ENCODE measurements around the gene POLD3.

The POLD3 gene

GRCh38 chr11:74648894-74649293 is 56.5 kb downstream of the POLD3 start:
- ATAC-seq: no peak

GRCh38 chr11:74650498-74650897 is 58.1 kb downstream of the POLD3 start:
- ATAC-seq: no peak
- TF ChIP-seq TOX (CRISPR knock-in tag; IDR thresholded peaks at IDR 0.05; ENCODE audit: borderline replicate concordance): no peak
- TF ChIP-seq ZFP30 (CRISPR knock-in tag; IDR thresholded peaks at IDR 0.05): no peak
- no peak for TF ChIP-seq ZNF8 (CRISPR knock-in tag; IDR thresholded peaks at IDR 0.05)
- no peak for TF ChIP-seq CREB5 (CRISPR knock-in tag; IDR thresholded peaks at IDR 0.05; ENCODE audit: low read depth)
- TF ChIP-seq, protein P1, sequence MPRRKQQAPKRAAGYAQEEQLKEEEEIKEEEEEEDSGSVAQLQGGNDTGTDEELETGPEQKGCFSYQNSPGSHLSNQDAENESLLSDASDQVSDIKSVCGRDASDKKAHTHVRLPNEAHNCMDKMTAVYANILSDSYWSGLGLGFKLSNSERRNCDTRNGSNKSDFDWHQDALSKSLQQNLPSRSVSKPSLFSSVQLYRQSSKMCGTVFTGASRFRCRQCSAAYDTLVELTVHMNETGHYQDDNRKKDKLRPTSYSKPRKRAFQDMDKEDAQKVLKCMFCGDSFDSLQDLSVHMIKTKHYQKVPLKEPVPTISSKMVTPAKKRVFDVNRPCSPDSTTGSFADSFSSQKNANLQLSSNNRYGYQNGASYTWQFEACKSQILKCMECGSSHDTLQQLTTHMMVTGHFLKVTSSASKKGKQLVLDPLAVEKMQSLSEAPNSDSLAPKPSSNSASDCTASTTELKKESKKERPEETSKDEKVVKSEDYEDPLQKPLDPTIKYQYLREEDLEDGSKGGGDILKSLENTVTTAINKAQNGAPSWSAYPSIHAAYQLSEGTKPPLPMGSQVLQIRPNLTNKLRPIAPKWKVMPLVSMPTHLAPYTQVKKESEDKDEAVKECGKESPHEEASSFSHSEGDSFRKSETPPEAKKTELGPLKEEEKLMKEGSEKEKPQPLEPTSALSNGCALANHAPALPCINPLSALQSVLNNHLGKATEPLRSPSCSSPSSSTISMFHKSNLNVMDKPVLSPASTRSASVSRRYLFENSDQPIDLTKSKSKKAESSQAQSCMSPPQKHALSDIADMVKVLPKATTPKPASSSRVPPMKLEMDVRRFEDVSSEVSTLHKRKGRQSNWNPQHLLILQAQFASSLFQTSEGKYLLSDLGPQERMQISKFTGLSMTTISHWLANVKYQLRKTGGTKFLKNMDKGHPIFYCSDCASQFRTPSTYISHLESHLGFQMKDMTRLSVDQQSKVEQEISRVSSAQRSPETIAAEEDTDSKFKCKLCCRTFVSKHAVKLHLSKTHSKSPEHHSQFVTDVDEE (CRISPR knock-in tag; IDR thresholded peaks at IDR 0.05): no peak
- no peak for TF ChIP-seq ISL1 (CRISPR knock-in tag; IDR thresholded peaks at IDR 0.05)
- TF ChIP-seq SNAI2 (CRISPR knock-in tag; IDR thresholded peaks at IDR 0.05): no peak
- no peak for TF ChIP-seq BACH2 (CRISPR knock-in tag; IDR thresholded peaks at IDR 0.05; ENCODE audit: borderline replicate concordance)
- TF ChIP-seq RARB (CRISPR knock-in tag; IDR thresholded peaks at IDR 0.05): no peak
- TF ChIP-seq CSDC2 (CRISPR knock-in tag; IDR thresholded peaks at IDR 0.05): no peak
- no peak for TF ChIP-seq OSR1 (CRISPR knock-in tag; IDR thresholded peaks at IDR 0.05)
- TF ChIP-seq ZFP3 (CRISPR knock-in tag; IDR thresholded peaks at IDR 0.05): no peak
- no peak for TF ChIP-seq POU6F1 (CRISPR knock-in tag; IDR thresholded peaks at IDR 0.05; ENCODE audit: borderline replicate concordance, low read depth)
- no peak for TF ChIP-seq CSRNP3 (CRISPR knock-in tag; IDR thresholded peaks at IDR 0.05)
- TF ChIP-seq GLIS3 (CRISPR knock-in tag; IDR thresholded peaks at IDR 0.05): no peak
- TF ChIP-seq, protein P2, sequence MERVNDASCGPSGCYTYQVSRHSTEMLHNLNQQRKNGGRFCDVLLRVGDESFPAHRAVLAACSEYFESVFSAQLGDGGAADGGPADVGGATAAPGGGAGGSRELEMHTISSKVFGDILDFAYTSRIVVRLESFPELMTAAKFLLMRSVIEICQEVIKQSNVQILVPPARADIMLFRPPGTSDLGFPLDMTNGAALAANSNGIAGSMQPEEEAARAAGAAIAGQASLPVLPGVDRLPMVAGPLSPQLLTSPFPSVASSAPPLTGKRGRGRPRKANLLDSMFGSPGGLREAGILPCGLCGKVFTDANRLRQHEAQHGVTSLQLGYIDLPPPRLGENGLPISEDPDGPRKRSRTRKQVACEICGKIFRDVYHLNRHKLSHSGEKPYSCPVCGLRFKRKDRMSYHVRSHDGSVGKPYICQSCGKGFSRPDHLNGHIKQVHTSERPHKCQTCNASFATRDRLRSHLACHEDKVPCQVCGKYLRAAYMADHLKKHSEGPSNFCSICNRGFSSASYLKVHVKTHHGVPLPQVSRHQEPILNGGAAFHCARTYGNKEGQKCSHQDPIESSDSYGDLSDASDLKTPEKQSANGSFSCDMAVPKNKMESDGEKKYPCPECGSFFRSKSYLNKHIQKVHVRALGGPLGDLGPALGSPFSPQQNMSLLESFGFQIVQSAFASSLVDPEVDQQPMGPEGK (CRISPR knock-in tag; IDR thresholded peaks at IDR 0.05; ENCODE audit: borderline replicate concordance): no peak
- TF ChIP-seq ARNTL (CRISPR knock-in tag; IDR thresholded peaks at IDR 0.05; ENCODE audit: borderline replicate concordance, low read depth): no peak
- TF ChIP-seq ESRRG (CRISPR knock-in tag; IDR thresholded peaks at IDR 0.05): no peak

More at GRCh38 chr11:74648894-74649293, 56.5 kb downstream of the POLD3 start:
- TF ChIP-seq GLIS3 (CRISPR knock-in tag; IDR thresholded peaks at IDR 0.05) (no peak), ZC3H10 (CRISPR knock-in tag; IDR thresholded peaks at IDR 0.05) (no peak), ESRRG (CRISPR knock-in tag; IDR thresholded peaks at IDR 0.05) (no peak), POU6F1 (CRISPR knock-in tag; IDR thresholded peaks at IDR 0.05; ENCODE audit: borderline replicate concordance, low read depth) (no peak), CSRNP3 (CRISPR knock-in tag; IDR thresholded peaks at IDR 0.05) (no peak), TOX (CRISPR knock-in tag; IDR thresholded peaks at IDR 0.05; ENCODE audit: borderline replicate concordance) (no peak), RARB (CRISPR knock-in tag; IDR thresholded peaks at IDR 0.05) (no peak)
- TF ChIP-seq, protein P2 (CRISPR knock-in tag; IDR thresholded peaks at IDR 0.05; ENCODE audit: borderline replicate concordance): no peak
